GM20000 (cell line): ENCODE data around the gene SETD1A.
"Not testable (repeated sequence)": the region's sequence is repeated elsewhere in the genome, so short reads cannot be mapped to it uniquely, and the experiment has no call there.

ENCODE experiments used
- DNase-seq: peaks from one replicate; pipeline ENCODE4 v3.0.0; 2012; ENCODE audit warnings: low spot score
- TF ChIP-seq, protein P1 (sequence below): IDR thresholded peaks from 2 replicates; pipeline ENCODE4 v1.5.1; 2012; ENCODE audit warnings: mild to moderate bottlenecking, control low read depth; ENCODE audit errors: extremely low read depth, missing control alignments

Gene SETD1A

DNA sequence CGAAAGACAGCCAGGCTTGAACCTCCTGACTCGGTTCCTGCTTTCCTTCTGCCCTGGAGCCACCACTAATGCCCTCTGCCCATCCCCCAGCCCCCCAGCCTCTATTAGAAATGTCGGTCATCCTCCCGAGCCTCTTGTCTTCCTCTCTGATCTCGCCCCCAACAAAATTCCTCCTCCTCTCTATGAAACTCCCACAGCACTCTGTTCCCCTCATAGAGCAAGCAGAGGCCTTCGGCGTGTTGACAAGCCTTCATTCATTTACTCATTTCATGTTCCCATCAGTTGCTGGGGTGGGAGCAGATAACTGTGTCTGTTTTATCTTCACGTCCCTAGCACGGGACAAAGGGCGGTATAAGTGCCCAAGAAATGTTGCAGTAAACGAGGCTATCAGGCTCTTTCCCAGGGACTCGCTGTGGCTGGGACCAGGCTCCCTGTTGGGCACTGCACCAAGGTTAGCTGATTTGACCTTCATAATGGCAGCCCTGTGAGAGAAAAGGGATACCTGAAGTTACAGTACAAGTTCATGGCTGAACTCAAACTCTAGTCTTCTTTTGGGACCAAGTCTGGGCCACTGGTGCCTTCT lies 26.4 kb upstream of the SETD1A start:
- TF ChIP-seq, protein P1, sequence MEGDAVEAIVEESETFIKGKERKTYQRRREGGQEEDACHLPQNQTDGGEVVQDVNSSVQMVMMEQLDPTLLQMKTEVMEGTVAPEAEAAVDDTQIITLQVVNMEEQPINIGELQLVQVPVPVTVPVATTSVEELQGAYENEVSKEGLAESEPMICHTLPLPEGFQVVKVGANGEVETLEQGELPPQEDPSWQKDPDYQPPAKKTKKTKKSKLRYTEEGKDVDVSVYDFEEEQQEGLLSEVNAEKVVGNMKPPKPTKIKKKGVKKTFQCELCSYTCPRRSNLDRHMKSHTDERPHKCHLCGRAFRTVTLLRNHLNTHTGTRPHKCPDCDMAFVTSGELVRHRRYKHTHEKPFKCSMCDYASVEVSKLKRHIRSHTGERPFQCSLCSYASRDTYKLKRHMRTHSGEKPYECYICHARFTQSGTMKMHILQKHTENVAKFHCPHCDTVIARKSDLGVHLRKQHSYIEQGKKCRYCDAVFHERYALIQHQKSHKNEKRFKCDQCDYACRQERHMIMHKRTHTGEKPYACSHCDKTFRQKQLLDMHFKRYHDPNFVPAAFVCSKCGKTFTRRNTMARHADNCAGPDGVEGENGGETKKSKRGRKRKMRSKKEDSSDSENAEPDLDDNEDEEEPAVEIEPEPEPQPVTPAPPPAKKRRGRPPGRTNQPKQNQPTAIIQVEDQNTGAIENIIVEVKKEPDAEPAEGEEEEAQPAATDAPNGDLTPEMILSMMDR: no peak
- no peak for DNase-seq

DNA sequence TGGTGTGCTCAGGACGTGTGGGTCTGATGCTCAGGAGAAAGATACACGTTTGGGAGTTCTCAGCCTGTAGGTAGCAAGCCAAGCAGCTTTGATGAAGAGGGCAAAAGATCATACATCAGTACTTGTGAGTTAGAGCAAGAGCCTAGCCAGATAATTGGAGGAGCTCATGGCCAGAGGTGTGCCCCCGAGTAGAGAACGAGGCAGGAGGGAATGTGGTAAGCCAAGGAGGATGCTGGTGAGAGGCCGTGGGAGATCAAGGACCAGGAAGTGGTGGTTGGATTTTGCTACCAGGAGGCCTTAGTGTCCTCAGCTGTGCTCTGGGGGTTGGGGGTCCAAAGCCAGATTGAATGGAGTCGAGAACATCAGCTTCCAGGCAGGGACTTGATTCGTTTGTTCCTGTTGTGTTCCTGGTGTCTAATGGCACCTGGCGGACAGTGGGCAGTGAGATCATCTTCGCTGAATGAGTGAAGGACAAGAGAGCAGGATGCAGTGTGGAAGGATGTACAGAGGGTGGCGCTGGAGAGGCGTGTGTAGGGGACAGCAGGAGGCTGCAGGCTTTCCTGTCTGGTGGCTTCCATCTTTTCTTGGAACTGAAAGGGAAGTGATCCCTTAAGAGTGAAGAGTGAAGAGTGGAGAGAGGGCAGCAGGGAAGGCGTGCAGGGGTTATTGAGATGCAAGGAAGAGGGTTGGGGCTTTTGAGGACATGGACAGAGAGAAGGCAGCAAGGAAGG lies 22.6 kb upstream of the SETD1A start:
- no peak for DNase-seq
- TF ChIP-seq, protein P1: peak; percentile 51

DNA sequence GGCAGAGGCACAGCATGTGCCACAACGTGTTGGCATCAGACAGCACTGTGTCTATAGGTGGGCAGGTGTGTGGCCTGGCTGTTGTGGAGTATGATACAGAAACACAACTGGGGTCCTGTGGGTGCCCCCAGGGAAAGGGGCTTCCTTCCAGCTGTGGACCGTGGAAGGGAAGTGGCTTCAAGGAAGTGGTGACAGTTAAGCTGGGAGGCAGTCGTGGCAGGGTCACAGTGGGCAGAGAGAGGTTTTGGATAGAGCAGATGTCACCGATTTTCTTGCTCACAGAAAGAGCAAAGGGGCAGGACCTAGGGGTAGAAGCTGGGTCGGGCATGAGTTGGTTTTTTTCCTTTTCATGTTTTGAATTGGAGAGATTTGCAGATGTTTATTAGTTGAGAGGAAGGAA lies 19.9 kb upstream of the SETD1A start:
- TF ChIP-seq, protein P1: no peak
- no peak for DNase-seq

DNA sequence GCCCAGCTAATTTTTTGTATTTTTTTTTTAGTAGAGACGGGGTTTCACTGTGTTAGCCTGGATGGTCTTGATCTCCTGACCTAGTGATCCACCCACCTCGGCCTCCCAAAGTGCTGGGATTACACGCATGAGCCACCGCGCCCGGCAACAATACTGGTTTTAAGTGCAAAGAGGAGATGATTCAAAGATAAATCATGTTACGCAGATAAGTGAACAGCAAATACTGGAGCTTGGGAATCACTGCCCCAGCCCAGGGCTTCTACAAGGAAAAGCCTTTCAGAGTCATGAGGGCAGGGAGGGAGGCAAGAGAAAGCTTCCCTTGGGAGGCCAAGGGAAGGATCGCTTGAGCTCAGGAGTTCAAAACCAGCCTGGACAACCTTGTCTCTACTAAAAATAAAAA lies 18.0 kb upstream of the SETD1A start:
- not testable (repeated sequence) for DNase-seq

DNA sequence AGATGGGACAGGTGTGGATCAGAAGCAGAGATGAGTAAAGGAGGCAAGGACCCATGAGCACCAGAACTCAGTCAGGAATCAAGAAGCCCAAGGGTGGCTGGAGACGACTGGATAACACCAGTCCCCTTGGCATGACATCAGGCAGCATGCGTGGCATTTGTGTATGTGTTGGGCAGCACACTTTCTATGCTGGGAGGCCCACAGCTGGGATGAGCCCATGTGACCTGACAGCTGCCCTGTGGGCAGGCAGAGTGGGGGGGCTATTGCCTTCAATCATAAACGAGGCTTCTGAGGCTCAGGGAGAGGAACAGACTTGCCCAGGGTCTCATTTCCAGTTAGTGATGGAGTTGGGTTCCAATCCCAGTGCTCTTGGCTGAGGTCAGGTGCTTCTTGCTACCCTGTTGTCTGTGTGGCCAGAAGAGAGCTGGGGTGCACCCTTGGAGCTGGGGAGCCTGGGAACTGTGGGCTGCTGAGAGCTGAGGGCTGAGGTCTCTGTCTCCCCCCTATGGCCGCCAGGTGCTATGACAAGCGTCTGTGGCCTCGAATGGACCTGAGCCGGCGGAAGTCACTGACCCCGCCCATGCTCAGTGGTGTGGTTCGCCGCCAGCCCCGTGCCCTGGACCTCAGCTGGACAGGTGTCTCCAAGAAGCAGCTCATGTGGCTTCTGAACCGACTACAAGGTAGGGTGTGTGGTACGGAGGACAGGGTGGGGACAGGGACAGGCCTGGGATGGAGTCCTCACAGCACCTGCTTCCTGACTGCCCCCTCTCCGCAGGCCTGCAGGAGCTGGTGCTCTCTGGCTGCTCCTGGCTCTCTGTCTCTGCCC lies 15.7 kb upstream of the SETD1A start:
- peak; percentile 91 for DNase-seq
- TF ChIP-seq, protein P1: peak; percentile 80

DNA sequence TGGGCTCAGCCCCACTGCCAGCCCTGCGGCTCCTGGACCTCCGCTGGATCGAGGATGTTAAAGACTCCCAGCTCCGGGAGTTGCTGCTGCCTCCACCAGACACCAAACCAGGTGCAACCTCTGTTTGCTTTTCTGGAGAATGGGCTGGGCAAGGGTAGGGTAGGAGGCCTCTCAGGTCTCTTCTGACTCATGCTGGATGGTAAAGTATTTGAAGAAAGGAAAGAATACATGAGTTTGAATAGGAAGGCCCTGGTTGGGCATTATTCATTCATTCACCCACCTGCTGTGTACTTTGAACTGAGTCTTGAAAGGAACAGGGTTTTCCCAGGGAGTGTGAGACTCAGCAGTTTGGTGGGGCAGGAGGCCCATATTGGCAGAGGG lies 15.1 kb upstream of the SETD1A start:
- DNase-seq: no peak
- TF ChIP-seq, protein P1: no peak

DNA sequence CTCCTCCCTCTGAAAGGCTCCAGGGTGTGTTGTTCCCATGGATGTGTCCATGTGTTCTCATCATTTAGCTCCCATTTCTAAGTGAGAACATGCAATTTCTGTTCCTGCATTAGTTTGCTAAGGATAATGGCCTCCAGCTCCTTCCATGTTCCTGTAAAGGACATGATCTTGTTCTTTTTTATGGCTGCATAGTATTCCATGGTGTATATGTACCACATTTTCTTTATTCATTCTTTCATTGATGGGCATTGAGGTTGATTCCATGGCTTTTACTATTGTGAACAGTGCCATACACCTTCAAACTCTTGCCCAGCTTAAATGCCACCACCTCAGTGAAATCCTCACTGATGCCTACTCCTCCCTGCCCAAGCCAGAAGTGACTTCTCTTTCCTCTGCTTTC lies 13.2 kb upstream of the SETD1A start:
- DNase-seq: no peak
- TF ChIP-seq, protein P1: no peak
